Natural killer cell (primary cell): ENCODE data around the gene GALNT12. TPM values are rescaled to one million over a fixed set of nuclear protein-coding genes. Genes with fewer than 3 reads are reported as not detected.

ENCODE experiments used
- ATAC-seq, 3 donors: fragments of 150-1000 bp in 2 of 3; fragments of 200-7000 bp in 1 of 3; cut with Tn5 transposase; 1 replicate in 1 of 3; 2 replicates in 2 of 3; pipeline ENCODE4 v1.10.0; 2021; ENCODE audit warnings: mild to moderate bottlenecking in 2 of 3, moderate library complexity in 2 of 3
- DNase-seq, 2 donors: peaks; one replicate each; pipeline versions ENCODE4 v3.0.0 to v3.0.0-alpha.2; 2013 to 2021; ENCODE audit warnings: mixed read lengths in 1 of 2
- H3K27ac ChIP-seq: one replicate; pipeline ENCODE4 v1.5.1; 2013; ENCODE audit warnings: mild to moderate bottlenecking, low read length
- H3K27me3 ChIP-seq: one replicate; pipeline ENCODE4 v1.6.1; 2013; ENCODE audit warnings: low read length; ENCODE audit not compliant: control insufficient read depth, insufficient read depth
- H3K36me3 ChIP-seq: one replicate; pipeline ENCODE4 v1.6.1; 2013; ENCODE audit warnings: low read length; ENCODE audit not compliant: control insufficient read depth, insufficient read depth
- H3K4me1 ChIP-seq: one replicate; pipeline ENCODE4 v1.6.1; 2013; ENCODE audit warnings: low read length; ENCODE audit not compliant: control insufficient read depth, insufficient read depth
- H3K4me3 ChIP-seq: one replicate; pipeline ENCODE4 v1.5.1; 2013; ENCODE audit warnings: low read length
- H3K9me3 ChIP-seq: one replicate; pipeline ENCODE4 v1.6.1; 2013; ENCODE audit warnings: low read length; ENCODE audit not compliant: control insufficient read depth, insufficient read depth
- H3K27ac Mint-ChIP-seq, 2 donors: one replicate each; pipeline ENCODE4 v1.8.0; 2022; ENCODE audit warnings: mild to moderate bottlenecking in 2 of 2, mixed read lengths in 2 of 2, moderate library complexity in 1 of 2
- H3K27me3 Mint-ChIP-seq, 2 donors: one replicate each; pipeline ENCODE4 v1.8.0; 2022; ENCODE audit warnings: low read depth in 2 of 2, mixed read lengths in 2 of 2
- H3K36me3 Mint-ChIP-seq: one replicate; pipeline ENCODE4 v1.8.0; 2022; ENCODE audit warnings: mixed read lengths
- H3K4me1 Mint-ChIP-seq, 2 donors: one replicate each; pipeline ENCODE4 v1.8.0; 2022; ENCODE audit warnings: mixed read lengths in 2 of 2
- H3K4me3 Mint-ChIP-seq: one replicate; pipeline ENCODE4 v1.8.0; 2022; ENCODE audit warnings: mild to moderate bottlenecking, moderate library complexity, mixed read lengths
- H3K9me3 Mint-ChIP-seq, 2 donors: one replicate each; pipeline ENCODE4 v1.8.0; 2022; ENCODE audit warnings: mixed read lengths in 2 of 2
- WGBS: methylation state at CpG from one replicate; pipeline ENCODE4 v1.1.7; 2013; ENCODE audit warnings: missing lambda C conversion rate; ENCODE audit not compliant: insufficient coverage; 5-methylcytosine and 5-hydroxymethylcytosine counted together
- intact Hi-C: fragments of 100-400 bp; cut with micrococcal nuclease; formaldehyde crosslinking; loops from one replicate; pipeline ENCODE4 v1.14.2; 2022
- total RNA-seq, 4 donors: library from RNA; stranded (reverse); fragments of 120-200 nt in 1 of 4; gene quantifications; one replicate each; pipeline versions ENCODE4 v1.2.3 to v1.2.4, GENCODE V29; 2013 to 2022
- TF ChIP-seq, protein P1 (sequence below): fragments of 200-600 bp; IDR thresholded peaks from one replicate; pipeline ENCODE4 v1.8.0; 2022; ENCODE audit warnings: antibody characterized with exemption

Gene GALNT12
- total RNA-seq, 3 donors from 2014 or later (not counting 1 experiment from before 2014, with no cell fraction given): 9.1 to 9.4 (median 9.4) TPM

DNA sequence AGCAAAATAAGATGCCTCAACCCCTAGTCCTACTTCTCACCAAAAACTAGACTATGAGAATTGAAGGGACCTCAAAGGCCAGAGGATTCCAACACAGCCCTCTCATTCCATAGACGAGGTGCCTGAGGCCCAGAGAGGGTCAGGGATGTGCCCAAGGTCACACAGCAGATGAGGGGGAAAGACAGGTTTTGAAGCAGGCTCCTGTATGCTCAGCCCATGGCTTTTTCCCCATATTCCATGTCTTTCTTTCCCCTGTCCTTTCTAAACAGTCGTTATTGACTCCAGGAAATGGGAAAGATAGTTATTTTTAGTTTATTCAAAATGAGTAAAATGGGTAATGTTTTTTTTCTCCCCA lies 75.1 kb downstream of the GALNT12 start:
- H3K27me3 ChIP-seq: no peaks in the 10 kb centered on the region
- intact Hi-C loops: no loop called here
- H3K36me3 ChIP-seq: no peaks in the 10 kb centered on the region
- WGBS: 40% methylated on average over 1 of the region's 2 CpGs
- H3K27ac ChIP-seq: no peak overlapping the region
- Mint-ChIP-seq H3K36me3 (no peaks in the 10 kb centered on the region), H3K27me3 (peaks cover 18 to 55% of the 10 kb centered on the region in 2 donors), H3K4me1 (no peaks in the 10 kb centered on the region), H3K27ac (no peak overlapping the region), H3K9me3 (no peaks in the 10 kb centered on the region), H3K4me3 (no peak overlapping the region)
- no peaks in the 10 kb centered on the region for H3K9me3 ChIP-seq
- ATAC-seq (no peak), DNase-seq (no peak)
- TF ChIP-seq, protein P1, sequence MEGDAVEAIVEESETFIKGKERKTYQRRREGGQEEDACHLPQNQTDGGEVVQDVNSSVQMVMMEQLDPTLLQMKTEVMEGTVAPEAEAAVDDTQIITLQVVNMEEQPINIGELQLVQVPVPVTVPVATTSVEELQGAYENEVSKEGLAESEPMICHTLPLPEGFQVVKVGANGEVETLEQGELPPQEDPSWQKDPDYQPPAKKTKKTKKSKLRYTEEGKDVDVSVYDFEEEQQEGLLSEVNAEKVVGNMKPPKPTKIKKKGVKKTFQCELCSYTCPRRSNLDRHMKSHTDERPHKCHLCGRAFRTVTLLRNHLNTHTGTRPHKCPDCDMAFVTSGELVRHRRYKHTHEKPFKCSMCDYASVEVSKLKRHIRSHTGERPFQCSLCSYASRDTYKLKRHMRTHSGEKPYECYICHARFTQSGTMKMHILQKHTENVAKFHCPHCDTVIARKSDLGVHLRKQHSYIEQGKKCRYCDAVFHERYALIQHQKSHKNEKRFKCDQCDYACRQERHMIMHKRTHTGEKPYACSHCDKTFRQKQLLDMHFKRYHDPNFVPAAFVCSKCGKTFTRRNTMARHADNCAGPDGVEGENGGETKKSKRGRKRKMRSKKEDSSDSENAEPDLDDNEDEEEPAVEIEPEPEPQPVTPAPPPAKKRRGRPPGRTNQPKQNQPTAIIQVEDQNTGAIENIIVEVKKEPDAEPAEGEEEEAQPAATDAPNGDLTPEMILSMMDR: no peak
- H3K4me3 ChIP-seq: no peak overlapping the region
- no peaks in the 10 kb centered on the region for H3K4me1 ChIP-seq

DNA sequence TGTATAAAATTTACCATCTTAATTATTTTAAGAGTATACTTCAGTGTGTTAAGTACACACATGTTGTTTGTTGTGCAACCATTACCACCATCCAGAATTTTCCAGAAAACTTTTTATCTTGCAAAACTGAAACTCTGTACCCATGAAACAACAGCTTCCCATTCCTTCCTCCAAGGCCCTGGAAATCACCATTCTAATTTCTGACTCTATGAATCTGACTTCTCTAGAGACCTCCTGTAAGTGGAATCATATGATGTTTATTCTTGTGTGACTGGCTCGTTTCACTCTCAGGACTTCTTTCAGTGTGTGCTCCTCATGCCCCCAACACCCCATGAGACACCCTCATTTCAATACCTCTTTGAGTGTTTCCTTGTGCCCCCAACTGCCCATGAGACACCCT lies 75.8 kb downstream of the GALNT12 start:
- Mint-ChIP-seq H3K4me3 (no peak overlapping the region), H3K27me3 (peaks cover 19 to 56% of the 10 kb centered on the region in 2 donors), H3K27ac (no peak overlapping the region), H3K4me1 (no peaks in the 10 kb centered on the region), H3K36me3 (no peaks in the 10 kb centered on the region), H3K9me3 (no peaks in the 10 kb centered on the region)
- Histone ChIP-seq H3K4me1 (no peaks in the 10 kb centered on the region), H3K4me3 (no peak overlapping the region), H3K9me3 (no peaks in the 10 kb centered on the region), H3K27me3 (no peaks in the 10 kb centered on the region), H3K36me3 (no peaks in the 10 kb centered on the region), H3K27ac (no peak overlapping the region)
- TF ChIP-seq, protein P1: no peak
- no CpG with 5 or more reads among the region's 1 CpG for WGBS
- no peak for DNase-seq
- intact Hi-C loops: no loop called here
- no peak for ATAC-seq

DNA sequence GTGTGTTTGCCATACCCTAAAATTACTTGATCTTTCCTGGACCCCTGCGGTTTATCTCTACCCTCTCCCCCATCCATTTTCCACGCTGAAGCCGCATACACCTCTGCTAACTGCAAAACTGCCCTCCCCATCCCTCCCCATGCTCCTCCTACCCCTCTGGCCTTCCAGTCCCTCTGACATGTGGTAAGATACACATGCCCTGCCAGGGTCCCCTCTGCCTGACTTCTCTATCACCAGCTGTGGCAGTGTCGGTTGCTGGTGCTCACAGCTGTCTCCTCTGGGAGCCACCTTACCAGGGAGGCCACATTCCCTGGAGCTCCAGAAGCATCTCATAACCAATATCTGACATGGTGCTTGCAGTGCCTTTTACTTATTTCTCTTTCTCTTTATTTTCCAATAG lies 77.4 kb downstream of the GALNT12 start:
- no peak for DNase-seq
- Histone ChIP-seq H3K9me3 (no peaks in the 10 kb centered on the region), H3K27me3 (no peaks in the 10 kb centered on the region), H3K4me1 (no peaks in the 10 kb centered on the region), H3K4me3 (no peak overlapping the region), H3K36me3 (no peaks in the 10 kb centered on the region), H3K27ac (no peak overlapping the region)
- H3K9me3 Mint-ChIP-seq: no peaks in the 10 kb centered on the region
- peaks cover 15 to 59% of the 10 kb centered on the region in 2 donors for H3K27me3 Mint-ChIP-seq
- WGBS: 90% methylated on average over 4 of the region's 4 CpGs
- H3K36me3 Mint-ChIP-seq: no peaks in the 10 kb centered on the region
- H3K4me3 Mint-ChIP-seq: no peak overlapping the region
- intact Hi-C loops: no loop called here
- H3K27ac Mint-ChIP-seq: no peak overlapping the region
- ATAC-seq: no peak
- no peaks in the 10 kb centered on the region for H3K4me1 Mint-ChIP-seq
- TF ChIP-seq, protein P1: no peak

DNA sequence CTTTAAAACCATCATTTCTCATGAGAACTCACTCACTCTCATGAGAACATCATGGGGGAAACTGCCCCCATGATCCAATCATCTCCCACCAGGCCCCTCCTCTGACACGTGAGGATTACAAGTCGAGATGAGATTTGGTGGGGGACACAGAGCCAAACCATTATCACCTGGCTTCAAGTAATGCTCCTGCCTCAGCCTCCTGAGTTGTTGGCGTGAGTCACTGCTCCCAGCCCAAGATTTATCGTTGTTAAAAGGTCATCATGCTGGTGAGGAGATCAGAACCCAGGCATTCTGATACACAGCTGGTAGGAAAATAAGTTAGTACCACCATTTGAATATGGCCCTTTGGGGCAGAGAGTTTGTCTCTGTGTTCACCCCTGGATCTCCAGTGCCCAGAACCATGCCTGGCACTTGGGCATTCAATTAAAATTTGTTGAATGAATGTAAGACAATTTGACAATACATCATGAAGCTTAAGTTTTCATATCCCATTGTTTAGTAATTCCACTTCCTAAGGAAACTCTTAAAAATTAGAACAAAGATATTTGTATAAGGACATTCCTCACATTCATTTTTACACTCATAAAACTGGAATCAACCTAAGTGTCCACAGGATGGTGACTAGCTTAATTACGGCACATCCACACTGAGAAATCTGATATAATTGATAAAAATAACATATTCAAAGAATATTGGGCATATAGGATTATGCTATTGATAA lies 78.3 kb downstream of the GALNT12 start:
- Mint-ChIP-seq H3K27ac (no peak overlapping the region), H3K9me3 (no peaks in the 10 kb centered on the region), H3K4me1 (no peaks in the 10 kb centered on the region), H3K36me3 (no peaks in the 10 kb centered on the region), H3K4me3 (no peak overlapping the region), H3K27me3 (peaks cover 15 to 59% of the 10 kb centered on the region in 2 donors)
- Histone ChIP-seq H3K27ac (no peak overlapping the region), H3K27me3 (no peaks in the 10 kb centered on the region), H3K36me3 (no peaks in the 10 kb centered on the region), H3K4me1 (no peaks in the 10 kb centered on the region), H3K4me3 (no peak overlapping the region), H3K9me3 (no peaks in the 10 kb centered on the region)
- 88% methylated on average over 4 of the region's 5 CpGs for WGBS
- TF ChIP-seq, protein P1: no peak
- DNase-seq: no peak
- intact Hi-C loops: no loop called here
- no peak for ATAC-seq
